Astrocyte of the cerebellum (primary cell): ENCODE data around the gene AGAP1.

Source experiments
- DNase-seq: peaks from one replicate; pipeline ENCODE4 v3.0.0-alpha.2; 2011; ENCODE audit warnings: low read depth
- H3K4me3 ChIP-seq: 2 replicates; pipeline ENCODE4 v1.5.1; 2011; ENCODE audit warnings: mild to moderate bottlenecking, low read depth, low read length, moderate library complexity
- in situ Hi-C: cut with HindIII; loops from 2 replicates; pipeline ENCODE4 v1.10.0; 2017; ENCODE audit warnings: low sequenced_read_pairs
- TF ChIP-seq, protein P1 (sequence below): IDR thresholded peaks from 2 replicates; pipeline ENCODE4 v1.5.1; 2012; ENCODE audit warnings: low read length, low read depth, moderate library complexity, mild to moderate bottlenecking; ENCODE audit errors: missing control alignments

The AGAP1 gene

DNA sequence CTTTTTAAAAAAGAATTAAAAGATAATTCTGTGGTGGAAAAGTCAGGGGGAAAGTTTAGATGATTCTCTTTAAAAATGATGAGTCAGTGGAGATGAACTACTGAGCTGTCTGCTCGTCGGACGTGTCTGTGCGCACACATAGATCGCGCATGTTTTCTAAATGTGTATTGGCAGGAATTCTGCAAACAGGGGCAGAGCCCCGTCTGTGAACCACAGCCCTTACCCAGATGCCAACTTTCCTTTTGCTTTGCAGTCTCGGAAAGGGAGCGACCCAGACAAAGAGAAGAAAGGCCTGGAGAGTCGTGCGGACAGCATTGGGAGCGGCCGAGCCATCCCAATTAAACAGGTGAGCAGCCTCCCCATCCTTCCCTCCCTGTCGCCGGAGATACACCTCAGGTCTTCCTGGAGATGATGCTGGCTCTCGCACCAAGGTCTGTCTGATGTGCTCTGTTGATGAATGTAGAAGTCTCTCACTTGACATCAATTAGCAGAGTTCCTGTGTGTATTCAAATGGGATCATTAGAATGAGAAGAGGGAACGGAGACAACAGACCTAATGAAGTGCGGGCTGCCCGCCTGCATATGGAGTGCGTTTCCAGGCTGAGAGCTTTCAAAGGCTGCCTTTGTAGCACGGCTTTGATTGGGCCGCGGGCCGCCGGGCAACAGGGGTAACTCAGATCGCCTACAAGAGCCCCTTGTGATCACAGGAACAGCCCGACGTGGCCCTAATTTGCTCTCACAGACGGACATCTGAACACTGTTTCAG is 313.3 kb downstream of the AGAP1 start:
- no peak overlapping the region for H3K4me3 ChIP-seq
- in situ Hi-C loops, result no loop called here
- TF ChIP-seq, protein P1, sequence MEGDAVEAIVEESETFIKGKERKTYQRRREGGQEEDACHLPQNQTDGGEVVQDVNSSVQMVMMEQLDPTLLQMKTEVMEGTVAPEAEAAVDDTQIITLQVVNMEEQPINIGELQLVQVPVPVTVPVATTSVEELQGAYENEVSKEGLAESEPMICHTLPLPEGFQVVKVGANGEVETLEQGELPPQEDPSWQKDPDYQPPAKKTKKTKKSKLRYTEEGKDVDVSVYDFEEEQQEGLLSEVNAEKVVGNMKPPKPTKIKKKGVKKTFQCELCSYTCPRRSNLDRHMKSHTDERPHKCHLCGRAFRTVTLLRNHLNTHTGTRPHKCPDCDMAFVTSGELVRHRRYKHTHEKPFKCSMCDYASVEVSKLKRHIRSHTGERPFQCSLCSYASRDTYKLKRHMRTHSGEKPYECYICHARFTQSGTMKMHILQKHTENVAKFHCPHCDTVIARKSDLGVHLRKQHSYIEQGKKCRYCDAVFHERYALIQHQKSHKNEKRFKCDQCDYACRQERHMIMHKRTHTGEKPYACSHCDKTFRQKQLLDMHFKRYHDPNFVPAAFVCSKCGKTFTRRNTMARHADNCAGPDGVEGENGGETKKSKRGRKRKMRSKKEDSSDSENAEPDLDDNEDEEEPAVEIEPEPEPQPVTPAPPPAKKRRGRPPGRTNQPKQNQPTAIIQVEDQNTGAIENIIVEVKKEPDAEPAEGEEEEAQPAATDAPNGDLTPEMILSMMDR, result no peak
- DNase-seq, result no peak

DNA sequence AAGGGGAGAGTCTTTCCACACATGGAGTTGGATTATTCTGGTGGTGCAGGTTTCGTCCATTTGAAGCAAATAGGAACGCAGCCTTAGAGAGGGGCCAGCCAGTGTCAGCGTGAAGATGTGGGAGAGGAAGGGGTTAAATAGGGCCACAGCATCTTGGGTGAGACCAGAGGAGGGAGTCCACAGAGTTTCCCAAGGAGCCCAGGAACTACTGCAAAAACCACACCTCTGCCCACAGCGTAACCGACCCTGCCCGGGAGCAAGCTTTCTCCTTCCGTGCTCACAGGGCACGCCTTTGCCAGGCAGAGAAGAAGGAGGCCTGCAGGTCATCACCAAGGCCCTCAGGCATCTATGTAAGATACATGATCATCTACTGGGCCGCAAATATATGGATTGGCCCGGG is 314.5 kb downstream of the AGAP1 start:
- in situ Hi-C loops, result no loop called here
- DNase-seq, result no peak
- H3K4me3 ChIP-seq, result no peak overlapping the region
- TF ChIP-seq, protein P1, result no peak

DNA sequence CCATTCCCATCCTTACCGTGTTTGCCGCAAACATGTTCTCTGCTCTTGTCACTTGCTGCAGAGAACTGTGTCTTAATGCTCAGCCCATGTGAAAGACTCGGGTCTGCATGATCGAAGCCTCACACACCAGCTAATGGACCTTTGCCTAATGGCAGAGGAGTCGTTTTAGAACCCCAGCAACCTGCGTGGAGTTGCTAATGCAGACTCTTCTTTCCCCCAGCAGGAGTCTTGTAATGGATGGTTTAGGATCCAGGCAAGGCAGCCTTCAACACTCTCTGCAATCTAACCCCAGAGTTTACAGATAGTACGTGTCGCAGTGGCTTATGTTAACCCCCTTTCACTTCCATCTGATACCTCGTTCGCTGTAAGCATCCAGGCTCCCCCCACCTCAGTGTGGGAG is 316.4 kb downstream of the AGAP1 start:
- H3K4me3 ChIP-seq, result no peak overlapping the region
- TF ChIP-seq, protein P1, result no peak
- in situ Hi-C loops, result no loop called here
- DNase-seq, result no peak

DNA sequence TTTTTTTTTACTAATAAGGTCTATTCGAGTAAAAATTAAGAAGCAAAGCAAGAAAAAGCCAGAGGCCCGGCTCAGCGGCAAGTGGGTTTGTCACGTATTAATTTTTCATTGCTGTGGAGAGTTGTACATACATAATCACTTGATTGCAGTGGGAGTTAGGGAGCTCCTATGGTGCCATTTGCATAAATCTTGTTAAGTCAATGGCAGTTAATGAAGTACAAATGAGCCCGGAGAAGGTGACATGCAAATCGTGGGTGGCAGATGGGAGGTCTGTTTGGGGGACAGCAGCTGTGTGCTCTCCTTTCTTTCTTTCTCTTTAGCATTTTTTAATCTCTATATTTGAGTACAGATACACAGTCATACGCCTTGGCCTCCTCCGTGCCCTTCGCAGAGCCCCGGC is 317.0 kb downstream of the AGAP1 start:
- H3K4me3 ChIP-seq, result no peak overlapping the region
- TF ChIP-seq, protein P1, result no peak
- DNase-seq, result no peak
- in situ Hi-C loops, result no loop called here

DNA sequence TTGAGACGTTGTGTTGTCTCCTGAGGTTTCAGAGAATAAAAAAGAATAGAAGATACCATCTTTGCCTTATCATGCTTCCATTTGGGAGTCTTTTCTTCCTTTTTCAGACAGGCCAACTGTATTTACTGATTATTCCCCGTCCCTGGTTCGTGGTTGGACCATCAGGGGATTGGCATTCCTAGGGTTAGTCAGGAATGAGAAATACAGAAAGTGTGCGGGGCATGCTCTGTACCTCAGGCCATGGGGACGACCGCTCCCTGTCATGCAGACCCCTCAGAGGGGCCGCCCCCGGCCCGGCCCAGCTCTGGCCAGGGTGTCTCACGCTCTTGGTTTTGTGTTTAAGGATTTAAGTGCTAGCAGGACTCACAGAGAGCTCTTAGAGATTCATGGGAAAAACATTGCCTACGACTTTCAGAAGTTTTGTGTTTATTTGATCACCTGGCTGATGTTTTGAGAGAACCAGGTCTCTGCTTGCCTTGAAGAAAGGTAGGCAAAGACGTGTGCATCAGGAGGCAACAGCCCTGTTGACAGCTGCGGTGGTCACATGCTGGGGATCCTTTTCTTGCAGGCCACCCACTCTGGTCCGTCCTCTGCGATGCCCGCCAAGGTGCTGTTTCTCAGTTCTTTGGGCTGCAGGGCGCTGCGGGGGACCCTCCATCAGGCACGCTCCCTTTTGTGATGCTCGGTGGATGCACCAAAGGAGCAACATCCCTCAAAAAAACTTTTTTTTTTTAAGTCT is 317.8 kb downstream of the AGAP1 start:
- TF ChIP-seq, protein P1, result no peak
- in situ Hi-C loops, result no loop called here

DNA sequence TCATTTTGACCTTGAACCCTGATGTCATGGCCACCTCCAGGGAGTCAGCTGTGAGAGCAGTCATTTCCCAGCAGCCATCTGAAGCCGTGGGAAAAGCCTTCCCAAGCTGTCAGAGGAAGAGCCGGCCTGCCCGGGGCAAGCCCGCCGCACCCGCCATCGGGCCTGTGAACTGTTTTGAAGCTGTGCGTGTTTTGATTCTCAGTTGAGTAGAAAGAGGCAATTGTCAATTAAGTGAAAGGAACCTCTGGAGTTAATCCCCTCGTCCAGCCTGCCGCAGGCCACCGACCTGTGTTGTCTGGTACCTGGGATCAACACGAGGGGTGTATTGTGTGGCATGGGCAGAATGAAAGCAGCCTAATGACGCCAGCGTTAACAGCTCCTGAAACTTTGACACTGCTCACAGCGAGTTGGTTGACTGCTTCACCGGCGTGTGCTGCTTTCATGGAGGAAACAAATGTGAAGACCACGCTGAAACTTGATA is 318.4 kb downstream of the AGAP1 start:
- in situ Hi-C loops, result no loop called here
- no peak overlapping the region for H3K4me3 ChIP-seq
- DNase-seq, result no peak
- TF ChIP-seq, protein P1, result no peak

More for the DNA sequence above, 317.8 kb downstream of the AGAP1 start:
- H3K4me3 ChIP-seq, result no peak overlapping the region
- DNase-seq, result no peak
